ENCODE measurements around the gene CCDC6.

The CCDC6 gene

DNA sequence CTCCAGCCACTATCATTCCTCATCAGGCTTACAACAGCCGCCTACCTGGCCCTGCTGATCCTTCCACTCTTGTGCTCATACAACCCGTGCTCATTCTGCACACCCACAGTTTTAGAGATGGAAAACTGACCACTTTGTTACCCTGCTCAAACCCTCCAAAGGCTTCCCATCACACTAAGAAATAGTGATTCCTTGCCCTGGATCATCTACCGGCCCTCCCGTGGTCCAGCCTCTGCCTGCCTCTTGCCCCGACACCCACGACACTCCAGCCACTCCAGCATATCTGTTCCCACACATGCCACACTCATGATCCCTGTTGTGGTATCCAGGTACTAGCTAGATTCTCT, 36.8 kb downstream of the CCDC6 start:
- Histone ChIP-seq H2BK120ac (ENCODE audit: low read depth, low read length) (no peak overlapping the region), H2AFZ (ENCODE audit: low read length) (no peak overlapping the region), H2AK5ac (ENCODE audit: low read depth, low read length) (no peak overlapping the region), H3K4me2 (ENCODE audit: insufficient read depth, low read length, poor library complexity, severe bottlenecking) (no peak overlapping the region), H3K27ac (replicated peaks; ENCODE audit: low read length) (no peak overlapping the region), H3K36me3 (replicated peaks in 1 of 2; ENCODE audit: control insufficient read depth in 2 of 2, insufficient read depth in 2 of 2, low read length in 2 of 2) (no peaks in the 10 kb centered on the region), H2BK15ac (ENCODE audit: low read length) (no peak overlapping the region), H2BK5ac (ENCODE audit: low read length) (no peak overlapping the region), H4K8ac (ENCODE audit: low read depth, low read length) (no peak overlapping the region), H3K9ac (ENCODE audit: low read depth, low read length, poor library complexity) (no peak overlapping the region), H3K18ac (ENCODE audit: low read length) (no peak overlapping the region), H4K91ac (ENCODE audit: low read depth, low read length, poor library complexity) (no peak overlapping the region), H3K27me3 (ENCODE audit: control insufficient read depth in 3 of 3, insufficient read depth in 3 of 3, low read depth in 1 of 3, low read length in 3 of 3) (no peaks in the 10 kb centered on the region), H3K79me1 (ENCODE audit: low read depth, low read length) (peaks cover 4% of the 10 kb centered on the region), H3K9me3 (replicated peaks in 1 of 2; ENCODE audit: control insufficient read depth in 2 of 2, insufficient read depth in 1 of 2, low read depth in 1 of 2, low read length in 2 of 2) (no peaks in the 10 kb centered on the region), H3K14ac (ENCODE audit: low read length) (no peak overlapping the region), H3K23ac (ENCODE audit: low read depth, low read length, poor library complexity) (no peak overlapping the region), H3K4me3 (ENCODE audit: low read length in 2 of 2) (no peak overlapping the region), H3K4me1 (ENCODE audit: control insufficient read depth in 2 of 2, insufficient read depth in 1 of 2, low read depth in 1 of 2, low read length in 2 of 2) (peaks cover 0 to 3% of the 10 kb centered on the region in 2 donors), H2BK12ac (ENCODE audit: low read length) (no peak overlapping the region), H3K4ac (ENCODE audit: low read length) (no peak overlapping the region)
- no peak for DNase-seq (ENCODE audit: low spot score)
- WGBS, 2 donors (ENCODE audit: extremely low coverage in 2 of 2, insufficient read length in 2 of 2, insufficient replicate concordance in 1 of 2): no CpG with 5 or more reads among the region's 6 CpGs

DNA sequence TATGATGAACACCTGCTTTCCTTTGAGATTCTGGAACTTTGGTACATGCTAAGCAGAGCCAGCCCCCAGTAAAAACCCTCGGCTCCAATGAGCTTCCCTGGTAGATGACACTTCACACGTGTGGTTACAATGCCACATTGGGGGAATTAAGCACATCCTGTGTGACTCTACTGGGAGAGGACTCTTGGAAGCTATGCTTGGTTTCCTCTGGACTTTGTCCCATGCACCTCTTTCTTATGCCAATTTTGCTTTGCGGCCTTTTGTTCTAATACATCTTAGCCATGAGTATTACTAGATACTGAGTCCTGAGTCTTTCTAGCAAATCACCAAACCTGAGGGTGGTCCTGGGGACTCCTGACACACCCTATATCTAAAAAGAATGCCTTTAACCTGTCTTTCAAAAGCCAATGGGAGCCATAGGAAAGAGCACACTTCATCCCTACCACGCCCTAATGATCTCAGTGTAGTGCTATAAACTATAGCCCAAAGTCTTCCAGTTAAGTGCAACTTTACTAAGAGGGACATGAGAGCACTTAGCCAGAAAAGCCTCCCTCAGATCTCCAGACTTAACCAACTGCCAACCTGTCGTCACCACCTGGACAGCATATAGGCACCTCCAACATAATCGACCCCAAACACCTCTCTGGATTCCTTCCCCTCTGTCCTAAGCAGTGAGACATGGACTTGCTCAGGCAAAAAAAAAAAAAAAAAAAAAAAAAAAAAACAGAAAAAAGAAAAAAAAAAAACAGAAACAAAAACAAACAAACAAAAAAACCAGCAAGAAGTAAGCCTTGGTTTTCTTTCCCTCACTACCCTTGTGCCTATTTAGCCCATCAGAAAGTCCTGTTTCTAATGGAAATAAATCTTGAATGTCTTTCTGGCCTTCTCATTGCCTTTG, 37.4 kb downstream of the CCDC6 start:
- H4K91ac ChIP-seq (ENCODE audit: low read depth, low read length, poor library complexity): no peak overlapping the region

DNA sequence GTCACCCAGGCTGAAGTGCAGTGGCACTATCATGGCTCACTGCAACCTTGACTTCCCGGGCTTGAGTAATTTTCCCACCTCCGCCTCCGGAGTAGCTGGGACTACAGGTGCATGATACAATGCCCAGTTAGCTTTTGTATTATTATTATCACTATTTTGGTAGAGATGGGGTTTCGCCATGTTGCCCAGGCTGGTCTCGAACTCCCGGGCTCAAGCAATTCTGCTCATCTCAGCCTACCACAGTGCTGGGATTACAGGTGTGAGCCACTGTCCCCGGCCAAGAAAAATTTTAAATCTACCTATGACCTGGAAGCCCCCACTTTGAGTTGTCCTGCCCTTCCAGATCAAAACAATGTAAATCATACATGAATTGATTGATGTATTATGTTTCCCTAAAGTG, 38.8 kb downstream of the CCDC6 start:
- Histone ChIP-seq H2BK15ac (ENCODE audit: low read length) (no peak overlapping the region), H4K91ac (ENCODE audit: low read depth, low read length, poor library complexity) (no peak overlapping the region), H3K4me2 (ENCODE audit: insufficient read depth, low read length, poor library complexity, severe bottlenecking) (no peak overlapping the region), H3K4ac (ENCODE audit: low read length) (no peak overlapping the region), H3K27ac (replicated peaks; ENCODE audit: low read length) (no peak overlapping the region), H3K4me3 (ENCODE audit: low read length in 2 of 2) (no peak overlapping the region), H3K36me3 (replicated peaks in 1 of 2; ENCODE audit: control insufficient read depth in 2 of 2, insufficient read depth in 2 of 2, low read length in 2 of 2) (no peaks in the 10 kb centered on the region), H2AK5ac (ENCODE audit: low read depth, low read length) (no peak overlapping the region), H2BK5ac (ENCODE audit: low read length) (no peak overlapping the region), H3K23ac (ENCODE audit: low read depth, low read length, poor library complexity) (no peak overlapping the region), H3K14ac (ENCODE audit: low read length) (no peak overlapping the region), H3K27me3 (ENCODE audit: control insufficient read depth in 3 of 3, insufficient read depth in 3 of 3, low read depth in 1 of 3, low read length in 3 of 3) (no peaks in the 10 kb centered on the region), H4K8ac (ENCODE audit: low read depth, low read length) (no peak overlapping the region), H3K9ac (ENCODE audit: low read depth, low read length, poor library complexity) (no peak overlapping the region), H3K18ac (ENCODE audit: low read length) (no peak overlapping the region), H2BK12ac (ENCODE audit: low read length) (no peak overlapping the region), H3K4me1 (ENCODE audit: control insufficient read depth in 2 of 2, insufficient read depth in 1 of 2, low read depth in 1 of 2, low read length in 2 of 2) (peaks cover 0 to 1% of the 10 kb centered on the region in 2 donors), H3K79me1 (ENCODE audit: low read depth, low read length) (peaks cover 4% of the 10 kb centered on the region), H2BK120ac (ENCODE audit: low read depth, low read length) (no peak overlapping the region), H2AFZ (ENCODE audit: low read length) (no peak overlapping the region), H3K9me3 (replicated peaks in 1 of 2; ENCODE audit: control insufficient read depth in 2 of 2, insufficient read depth in 1 of 2, low read depth in 1 of 2, low read length in 2 of 2) (no peaks in the 10 kb centered on the region)
- WGBS, 2 donors (ENCODE audit: extremely low coverage in 2 of 2, insufficient read length in 2 of 2, insufficient replicate concordance in 1 of 2): no CpG with 5 or more reads among the region's 7 CpGs
- DNase-seq (ENCODE audit: low spot score): no peak

More for the DNA sequence above, 37.4 kb downstream of the CCDC6 start:
- Histone ChIP-seq H3K4me1 (ENCODE audit: control insufficient read depth in 2 of 2, insufficient read depth in 1 of 2, low read depth in 1 of 2, low read length in 2 of 2) (peaks cover 0 to 3% of the 10 kb centered on the region in 2 donors), H3K4ac (ENCODE audit: low read length) (no peak overlapping the region), H2AK5ac (ENCODE audit: low read depth, low read length) (no peak overlapping the region), H3K36me3 (replicated peaks in 1 of 2; ENCODE audit: control insufficient read depth in 2 of 2, insufficient read depth in 2 of 2, low read length in 2 of 2) (no peaks in the 10 kb centered on the region), H3K79me1 (ENCODE audit: low read depth, low read length) (peaks cover 4% of the 10 kb centered on the region), H3K23ac (ENCODE audit: low read depth, low read length, poor library complexity) (no peak overlapping the region), H3K18ac (ENCODE audit: low read length) (no peak overlapping the region), H2BK15ac (ENCODE audit: low read length) (no peak overlapping the region), H2AFZ (ENCODE audit: low read length) (no peak overlapping the region), H3K9ac (ENCODE audit: low read depth, low read length, poor library complexity) (no peak overlapping the region), H2BK5ac (ENCODE audit: low read length) (no peak overlapping the region), H3K27ac (replicated peaks; ENCODE audit: low read length) (no peak overlapping the region), H3K9me3 (replicated peaks in 1 of 2; ENCODE audit: control insufficient read depth in 2 of 2, insufficient read depth in 1 of 2, low read depth in 1 of 2, low read length in 2 of 2) (no peaks in the 10 kb centered on the region), H2BK120ac (ENCODE audit: low read depth, low read length) (no peak overlapping the region), H2BK12ac (ENCODE audit: low read length) (no peak overlapping the region), H3K14ac (ENCODE audit: low read length) (no peak overlapping the region), H4K8ac (ENCODE audit: low read depth, low read length) (no peak overlapping the region), H3K27me3 (ENCODE audit: control insufficient read depth in 3 of 3, insufficient read depth in 3 of 3, low read depth in 1 of 3, low read length in 3 of 3) (no peaks in the 10 kb centered on the region), H3K4me2 (ENCODE audit: insufficient read depth, low read length, poor library complexity, severe bottlenecking) (no peak overlapping the region), H3K4me3 (ENCODE audit: low read length in 2 of 2) (no peak overlapping the region)
- WGBS, 2 donors (ENCODE audit: extremely low coverage in 2 of 2, insufficient read length in 2 of 2, insufficient replicate concordance in 1 of 2): no CpG with 5 or more reads among the region's 6 CpGs
- DNase-seq (ENCODE audit: low spot score): no peak

DNA sequence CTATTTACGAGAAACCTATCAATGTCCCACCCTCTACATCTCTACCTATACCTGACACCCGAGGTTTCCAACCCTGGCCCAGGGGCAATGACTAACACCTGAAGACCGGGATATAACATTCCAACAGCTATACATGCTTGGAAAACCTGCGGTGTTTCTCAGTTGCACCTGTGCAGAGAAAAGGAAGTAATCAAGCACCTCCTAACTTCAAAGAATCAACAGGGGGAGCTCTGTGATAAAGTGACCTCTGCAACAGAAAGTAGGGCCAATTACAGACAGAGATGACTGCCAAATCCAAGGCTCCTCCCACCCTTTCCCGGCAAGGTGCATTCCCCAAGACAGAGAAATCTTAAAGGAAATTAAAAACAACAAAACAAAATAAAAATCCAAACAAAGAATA, 41.3 kb downstream of the CCDC6 start:
- H3K27me3 ChIP-seq (ENCODE audit: control insufficient read depth in 3 of 3, insufficient read depth in 3 of 3, low read depth in 1 of 3, low read length in 3 of 3): no peaks in the 10 kb centered on the region
- no peak overlapping the region for H4K91ac ChIP-seq (ENCODE audit: low read depth, low read length, poor library complexity)
- H3K36me3 ChIP-seq (replicated peaks in 1 of 2; ENCODE audit: control insufficient read depth in 2 of 2, insufficient read depth in 2 of 2, low read length in 2 of 2): no peaks in the 10 kb centered on the region
- DNase-seq (ENCODE audit: low spot score): no peak
- H2BK15ac ChIP-seq (ENCODE audit: low read length): no peak overlapping the region
- H3K9me3 ChIP-seq (replicated peaks in 1 of 2; ENCODE audit: control insufficient read depth in 2 of 2, insufficient read depth in 1 of 2, low read depth in 1 of 2, low read length in 2 of 2): peaks cover 2 to 18% of the 10 kb centered on the region in 2 donors
- H4K8ac ChIP-seq (ENCODE audit: low read depth, low read length): no peak overlapping the region
- H2BK120ac ChIP-seq (ENCODE audit: low read depth, low read length): no peak overlapping the region
- no peak overlapping the region for H3K4me3 ChIP-seq (ENCODE audit: low read length in 2 of 2)
- H3K79me1 ChIP-seq (ENCODE audit: low read depth, low read length): peaks cover 2% of the 10 kb centered on the region
- no peak overlapping the region for H3K4ac ChIP-seq (ENCODE audit: low read length)
- whole genome bisulfite sequencing, 2 donors (ENCODE audit: extremely low coverage in 2 of 2, insufficient read length in 2 of 2, insufficient replicate concordance in 1 of 2): no CpG with 5 or more reads among the region's 5 CpGs
- no peak overlapping the region for H3K4me2 ChIP-seq (ENCODE audit: insufficient read depth, low read length, poor library complexity, severe bottlenecking)
- no peaks in the 10 kb centered on the region for H3K4me1 ChIP-seq (ENCODE audit: control insufficient read depth in 2 of 2, insufficient read depth in 1 of 2, low read depth in 1 of 2, low read length in 2 of 2)
- H3K27ac ChIP-seq (replicated peaks; ENCODE audit: low read length): no peak overlapping the region
- no peak overlapping the region for H2BK5ac ChIP-seq (ENCODE audit: low read length)
- no peak overlapping the region for H2BK12ac ChIP-seq (ENCODE audit: low read length)
- H3K18ac ChIP-seq (ENCODE audit: low read length): no peak overlapping the region
- no peak overlapping the region for H3K23ac ChIP-seq (ENCODE audit: low read depth, low read length, poor library complexity)
- H3K9ac ChIP-seq (ENCODE audit: low read depth, low read length, poor library complexity): no peak overlapping the region
- no peak overlapping the region for H2AK5ac ChIP-seq (ENCODE audit: low read depth, low read length)
- no peak overlapping the region for H3K14ac ChIP-seq (ENCODE audit: low read length)
- H2AFZ ChIP-seq (ENCODE audit: low read length): no peak overlapping the region
